NCI-H82 treated with DMSO at 0.1 percent for 48 hours (cell line): Measurements from ENCODE around the gene LGR6.
"Not testable (repeated sequence)": the region's sequence is repeated elsewhere in the genome, so short reads cannot be mapped to it uniquely, and the experiment has no call there.

Experiments
- DNase-seq: peaks from one replicate; lab custom pipeline; 2025; ENCODE audit not compliant: unreplicated experiment; lab: John Stamatoyannopoulos, UW

LGR6 gene

GRCh38 chr1:202193614-202194327, at the start of gene LGR6:
LGR6 (plus strand) TSS chr1:202193799; CDS start chr1:202193990, 191 bp downstream.
- no peak for DNase-seq

- no peak for DNase-seq
These were observed 49.1 kb upstream of the LGR6 start, which contains the start of gene ARL8A for GRCh38 chr1:202144402-202145067. ARL8A (minus strand) TSS chr1:202144737; CDS start chr1:202144572, 165 bp downstream.

- no peak for DNase-seq
These were observed 48.4 kb upstream of the LGR6 start for GRCh38 chr1:202145068-202145743.

- not testable (repeated sequence) for DNase-seq
These were observed 47.9 kb upstream of the LGR6 start for GRCh38 chr1:202145744-202146140.

- no peak for DNase-seq
These were observed 47.3 kb upstream of the LGR6 start for GRCh38 chr1:202146279-202146678.

- DNase-seq, result no peak
These were observed 46.6 kb upstream of the LGR6 start for GRCh38 chr1:202146993-202147392.

GRCh38 chr1:202148391-202148790, 45.2 kb upstream of the LGR6 start:
- DNase-seq, result no peak

GRCh38 chr1:202149566-202149965, 44.0 kb upstream of the LGR6 start:
- no peak for DNase-seq

- DNase-seq, result no peak
These were observed 43.4 kb upstream of the LGR6 start for GRCh38 chr1:202150187-202150586.

- no peak for DNase-seq
These were observed 43.0 kb upstream of the LGR6 start for GRCh38 chr1:202150602-202151001.

GRCh38 chr1:202151045-202151444, 42.6 kb upstream of the LGR6 start:
- DNase-seq, result no peak

GRCh38 chr1:202152399-202152798, 41.2 kb upstream of the LGR6 start:
- no peak for DNase-seq

GRCh38 chr1:202153284-202153683, 40.3 kb upstream of the LGR6 start:
- DNase-seq, result peak; percentile 18

- no peak for DNase-seq
These were observed 39.3 kb upstream of the LGR6 start for GRCh38 chr1:202154148-202154765.

GRCh38 chr1:202154766-202155477, 38.7 kb upstream of the LGR6 start:
- DNase-seq, result peak; percentile 74

- DNase-seq, result no peak
These were observed 38.0 kb upstream of the LGR6 start for GRCh38 chr1:202155478-202156021.

- no peak for DNase-seq
These were observed 37.0 kb upstream of the LGR6 start for GRCh38 chr1:202156590-202156989.

- DNase-seq, result no peak
These were observed 35.7 kb upstream of the LGR6 start for GRCh38 chr1:202157945-202158344.

- no peak for DNase-seq
These were observed 34.6 kb upstream of the LGR6 start for GRCh38 chr1:202158810-202159533.
